Effector memory CD8-positive, alpha-beta T cell (primary cell): ENCODE results near the gene SIRPD.
"Not testable (repeated sequence)": the region's sequence is repeated elsewhere in the genome, so short reads cannot be mapped to it uniquely, and the experiment has no call there.

Source experiments
- ATAC-seq: fragments of 150-1000 bp; cut with Tn5 transposase; replicated peaks from 2 replicates; pipeline ENCODE4 v1.10.0; 2021; ENCODE audit warnings: mild to moderate bottlenecking, moderate library complexity
- DNase-seq, 3 experiments: peaks; one replicate each; pipeline ENCODE4 v3.0.0; 2021
- H3K27ac Mint-ChIP-seq, 2 donors: one replicate each; pipeline ENCODE4 v1.8.0; 2022; ENCODE audit warnings: mild to moderate bottlenecking in 2 of 2, mixed read lengths in 2 of 2, moderate library complexity in 2 of 2
- H3K27me3 Mint-ChIP-seq, 2 donors: one replicate each; pipeline ENCODE4 v1.8.0; 2022; ENCODE audit warnings: mixed read lengths in 2 of 2
- H3K36me3 Mint-ChIP-seq: one replicate; pipeline ENCODE4 v1.8.0; 2022; ENCODE audit warnings: mild to moderate bottlenecking, moderate library complexity, mixed read lengths; ENCODE audit not compliant: insufficient read depth
- H3K4me1 Mint-ChIP-seq, 2 donors: one replicate each; pipeline ENCODE4 v1.8.0; 2022; ENCODE audit warnings: low read depth in 2 of 2, mixed read lengths in 2 of 2
- H3K4me3 Mint-ChIP-seq, 2 donors: one replicate each; pipeline ENCODE4 v1.8.0; 2022; ENCODE audit warnings: mild to moderate bottlenecking in 2 of 2, mixed read lengths in 2 of 2, moderate library complexity in 2 of 2
- H3K9me3 Mint-ChIP-seq, 2 donors: one replicate each; pipeline ENCODE4 v1.8.0; 2022; ENCODE audit warnings: mixed read lengths in 2 of 2

The SIRPD gene

DNA sequence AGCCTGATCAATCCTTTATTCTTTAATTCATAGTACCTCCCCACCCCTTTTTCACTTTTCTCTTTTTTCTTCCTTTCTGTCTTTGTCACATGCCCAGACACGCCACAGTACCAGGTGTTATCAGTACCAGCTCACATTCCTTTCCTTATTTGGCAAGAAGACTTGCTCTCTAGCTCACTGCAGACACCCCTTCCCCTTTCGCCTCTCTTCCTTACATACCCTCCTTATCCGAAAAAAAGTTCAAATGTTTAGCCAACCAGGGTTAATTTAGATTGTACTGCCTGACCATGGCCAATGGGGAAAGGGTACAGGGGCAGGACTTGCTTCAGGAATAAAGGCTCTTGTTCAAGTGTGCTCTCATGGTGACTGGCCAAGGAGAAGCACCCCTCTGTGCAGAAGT is 57.0 kb downstream of the SIRPD start:
- Mint-ChIP-seq H3K36me3 (no peaks in the 10 kb centered on the region), H3K4me1 (peaks cover 2 to 6% of the 10 kb centered on the region in 2 donors), H3K27me3 (peaks cover 72 to 87% of the 10 kb centered on the region in 2 donors), H3K9me3 (no peaks in the 10 kb centered on the region), H3K27ac (no peak overlapping the region), H3K4me3 (no peak overlapping the region)
- DNase-seq: no peak
- no peak for ATAC-seq

DNA sequence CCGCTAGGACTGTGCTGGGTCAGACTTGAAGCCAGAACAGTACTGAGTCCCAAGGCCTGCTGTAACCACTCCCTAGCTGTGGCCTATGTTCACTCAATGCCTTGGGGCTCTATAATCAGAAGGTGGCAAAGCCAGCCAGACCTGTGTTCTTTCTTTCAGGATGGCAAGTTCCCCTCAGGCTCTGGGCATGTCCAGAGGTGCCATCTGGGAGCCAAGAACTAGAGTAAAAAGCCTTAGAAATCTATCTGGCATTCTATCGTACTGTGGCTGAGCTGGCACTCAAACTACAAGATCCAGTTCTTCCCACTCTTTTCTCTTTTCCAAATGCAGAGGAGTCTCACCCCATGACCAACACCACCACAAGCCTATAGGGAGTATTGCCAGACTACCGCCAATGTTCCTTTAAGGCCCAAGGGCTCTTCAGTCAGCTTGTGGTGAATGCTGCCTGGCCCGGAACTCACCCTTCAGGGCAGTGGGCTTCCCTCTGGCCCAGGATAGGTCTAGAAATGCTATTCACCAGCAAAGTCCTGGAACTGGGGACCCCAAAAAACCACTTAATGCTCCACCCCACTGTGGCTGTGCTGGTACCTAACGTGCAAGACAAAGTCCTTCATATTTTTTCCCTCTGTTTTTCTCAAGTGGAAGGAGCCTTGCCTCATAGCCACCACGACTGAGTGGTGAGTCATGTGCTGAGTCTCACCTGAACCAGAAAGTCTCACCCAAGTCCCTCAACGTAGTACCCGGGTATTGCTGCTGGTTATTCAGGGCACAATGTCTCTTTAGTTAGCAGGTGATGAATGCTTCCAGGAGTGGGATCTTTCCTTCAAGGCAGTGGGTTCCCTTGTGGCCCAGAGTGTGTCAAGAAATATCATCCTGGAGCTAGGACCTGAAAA is 57.7 kb downstream of the SIRPD start:
- no peaks in the 10 kb centered on the region for H3K9me3 Mint-ChIP-seq
- ATAC-seq (no peak), DNase-seq (no peak)
- no peaks in the 10 kb centered on the region for H3K36me3 Mint-ChIP-seq
- no peak overlapping the region for H3K27ac Mint-ChIP-seq
- no peak overlapping the region for H3K4me3 Mint-ChIP-seq
- H3K27me3 Mint-ChIP-seq: peaks cover 79 to 80% of the 10 kb centered on the region in 2 donors
- H3K4me1 Mint-ChIP-seq: peaks cover 3 to 6% of the 10 kb centered on the region in 2 donors

DNA sequence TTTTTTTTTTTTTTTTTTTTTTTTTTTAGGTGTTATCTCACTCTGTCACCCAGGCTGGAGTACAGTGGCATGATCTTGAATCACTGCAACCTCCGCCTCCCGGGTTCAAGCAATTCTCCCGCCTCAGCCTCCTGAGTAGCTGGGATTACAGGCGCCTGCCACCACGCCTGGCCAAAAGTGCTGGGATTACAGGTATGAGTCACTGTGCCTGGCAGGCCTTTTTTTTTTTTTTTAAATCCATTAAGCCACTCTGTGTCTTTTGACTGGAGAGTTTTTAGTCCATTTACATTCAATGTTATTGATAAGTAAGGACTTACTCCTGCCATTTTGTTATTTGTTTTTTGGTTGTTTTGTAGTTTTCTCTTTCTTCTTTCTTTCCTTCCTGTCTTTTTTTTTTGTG is 60.1 kb downstream of the SIRPD start:
- H3K36me3 Mint-ChIP-seq, DNase-seq, H3K4me1 Mint-ChIP-seq, H3K9me3 Mint-ChIP-seq, H3K27ac Mint-ChIP-seq, H3K4me3 Mint-ChIP-seq, ATAC-seq: not testable (repeated sequence)
- H3K27me3 Mint-ChIP-seq: peaks cover 70 to 77% of the 10 kb centered on the region in 2 donors

DNA sequence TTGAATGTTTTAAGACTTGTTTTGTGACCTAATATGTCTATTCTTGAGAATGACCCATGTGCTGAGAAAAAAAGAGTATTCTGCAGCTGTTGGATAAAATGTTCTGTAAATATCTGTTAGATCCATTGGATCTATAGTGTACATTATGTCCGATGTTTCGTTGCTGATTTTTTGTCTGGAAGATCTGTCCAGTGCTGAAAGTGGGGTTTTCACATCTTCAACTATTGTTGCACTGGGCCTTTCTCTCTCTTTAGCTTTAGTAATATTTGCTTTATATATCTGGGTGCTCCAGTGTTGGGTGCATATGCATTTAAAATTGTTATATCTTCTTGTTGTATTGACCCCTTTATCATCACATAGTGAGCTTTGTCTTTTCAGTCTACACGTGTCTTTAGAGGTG is 60.6 kb downstream of the SIRPD start:
- no peak overlapping the region for H3K27ac Mint-ChIP-seq
- H3K4me1 Mint-ChIP-seq: peaks cover 0 to 2% of the 10 kb centered on the region in 2 donors
- H3K4me3 Mint-ChIP-seq: no peak overlapping the region
- DNase-seq: no peak
- H3K27me3 Mint-ChIP-seq: peaks cover 69 to 73% of the 10 kb centered on the region in 2 donors
- no peaks in the 10 kb centered on the region for H3K36me3 Mint-ChIP-seq
- ATAC-seq: no peak
- no peaks in the 10 kb centered on the region for H3K9me3 Mint-ChIP-seq

DNA sequence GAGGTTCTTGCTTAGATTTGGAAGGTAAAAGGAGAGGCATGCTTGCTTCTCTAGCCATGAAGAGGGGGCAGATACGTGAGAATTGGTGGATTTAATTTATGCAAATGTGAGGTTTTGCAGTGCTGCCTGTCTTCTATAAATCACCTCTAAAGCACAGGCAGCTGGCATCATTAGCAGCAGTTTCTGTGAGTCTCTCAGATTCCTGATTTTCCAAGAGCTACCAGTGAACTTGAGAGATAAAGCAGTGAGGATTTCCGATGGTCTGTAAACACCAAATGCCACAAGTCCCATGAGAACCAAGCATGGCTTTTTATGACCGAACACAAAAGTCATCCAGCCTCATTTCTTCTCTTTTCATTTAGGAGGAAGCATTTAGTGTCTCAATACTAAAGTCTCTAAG is 63.1 kb downstream of the SIRPD start:
- peaks cover 0 to 2% of the 10 kb centered on the region in 2 donors for H3K4me1 Mint-ChIP-seq
- H3K27ac Mint-ChIP-seq: no peak overlapping the region
- ATAC-seq (no peak), DNase-seq (no peak)
- H3K27me3 Mint-ChIP-seq: peaks cover 72% of the 10 kb centered on the region in 2 donors
- H3K9me3 Mint-ChIP-seq: no peaks in the 10 kb centered on the region
- no peak overlapping the region for H3K4me3 Mint-ChIP-seq
- H3K36me3 Mint-ChIP-seq: no peaks in the 10 kb centered on the region

DNA sequence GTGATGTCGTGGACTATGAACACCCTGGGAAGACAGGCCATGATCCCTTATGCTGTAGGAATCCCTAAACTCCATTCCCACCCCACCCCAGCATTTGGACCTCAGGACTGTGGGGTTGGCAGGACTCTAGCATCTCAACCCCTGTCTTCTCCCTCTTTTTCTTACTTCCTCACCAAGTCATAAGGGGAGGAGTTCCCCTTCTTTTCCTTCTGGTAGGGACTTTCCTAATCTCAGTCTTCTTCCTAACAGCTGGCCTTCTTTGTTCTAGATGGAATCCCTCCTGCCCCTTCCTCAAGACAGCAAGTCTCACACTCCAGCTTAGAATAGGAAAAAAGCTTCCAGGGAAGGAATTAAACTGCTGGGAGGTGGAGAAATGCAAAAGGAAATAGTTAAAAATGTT is 64.0 kb downstream of the SIRPD start:
- Mint-ChIP-seq H3K27me3 (peaks cover 72 to 75% of the 10 kb centered on the region in 2 donors), H3K27ac (no peak overlapping the region), H3K9me3 (no peaks in the 10 kb centered on the region), H3K36me3 (no peaks in the 10 kb centered on the region), H3K4me3 (no peak overlapping the region), H3K4me1 (peaks cover 0 to 2% of the 10 kb centered on the region in 2 donors)
- no peak for ATAC-seq
- DNase-seq: no peak

DNA sequence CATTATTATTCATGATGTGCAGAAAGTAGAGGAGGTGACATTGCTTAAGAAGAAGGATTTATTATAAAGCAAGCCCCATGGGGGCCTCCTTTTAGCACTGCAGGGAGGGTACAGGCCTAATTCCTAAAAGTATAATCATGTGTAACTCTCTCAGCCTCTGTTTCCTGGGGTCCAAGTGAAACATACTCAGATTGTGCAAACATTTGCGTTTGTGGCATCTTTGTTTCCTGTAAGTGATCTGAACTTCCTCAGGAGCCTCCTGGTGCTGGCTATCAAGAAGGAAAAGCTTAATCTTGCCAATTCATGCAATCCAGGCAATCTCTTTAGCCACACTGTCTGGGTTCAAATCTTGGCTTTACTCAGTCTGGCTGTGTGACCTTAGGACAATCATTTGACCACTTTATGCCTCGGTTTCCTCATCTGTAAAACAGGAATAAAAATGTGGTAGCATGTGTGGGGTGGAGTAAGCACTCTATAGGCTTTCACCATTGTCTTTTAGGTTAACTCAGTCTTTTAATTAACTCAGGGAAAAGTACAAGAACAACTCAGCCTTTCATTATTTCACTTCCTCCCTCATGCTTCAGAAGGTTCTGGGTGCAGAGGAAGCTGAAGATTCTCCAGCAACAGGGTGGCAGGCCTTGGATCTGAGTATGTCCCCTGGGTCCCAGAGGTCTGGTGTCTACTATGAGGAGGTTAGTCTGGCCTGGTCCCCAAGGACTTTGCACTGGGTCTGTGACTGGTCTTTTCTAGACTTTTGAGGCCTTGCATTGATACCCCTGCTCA is 65.5 kb downstream of the SIRPD start:
- Mint-ChIP-seq H3K27ac (no peak overlapping the region), H3K4me1 (peaks cover 0 to 2% of the 10 kb centered on the region in 2 donors), H3K36me3 (no peaks in the 10 kb centered on the region), H3K27me3 (peaks cover 66 to 71% of the 10 kb centered on the region in 2 donors), H3K9me3 (no peaks in the 10 kb centered on the region), H3K4me3 (no peak overlapping the region)
- DNase-seq (no peak), ATAC-seq (no peak)

DNA sequence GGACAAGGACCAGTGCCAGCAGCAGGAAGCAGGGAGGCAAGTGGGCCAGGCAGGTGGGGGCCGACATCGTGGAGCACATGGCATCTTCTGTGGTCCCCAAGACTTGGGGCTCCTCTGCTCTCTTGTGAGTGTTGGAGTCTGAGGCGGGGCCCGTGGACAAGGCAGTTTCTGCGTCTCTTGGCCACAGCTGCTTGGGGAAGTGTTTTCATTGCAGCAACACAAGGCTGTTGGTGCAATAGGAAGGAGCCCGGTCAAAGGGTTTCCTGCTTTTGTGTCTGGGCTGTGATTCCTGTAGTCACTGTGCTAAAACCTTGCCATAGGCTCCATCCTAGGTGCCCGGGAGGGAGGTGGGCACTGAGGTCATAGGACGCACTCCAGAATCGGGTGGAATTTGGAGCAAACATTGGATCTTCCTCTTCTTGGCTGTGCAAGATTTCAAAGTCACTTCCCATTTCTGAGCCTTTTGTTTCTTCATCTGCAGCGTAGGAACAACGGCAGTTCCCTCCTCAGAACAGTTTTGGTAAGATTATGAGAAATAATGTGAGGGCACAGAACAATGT is 66.1 kb downstream of the SIRPD start, which contains the start of gene SIRPB2:
Gene SIRPB2 (minus strand): TSS at position 140 of the 560 bp plus-strand sequence. CDS start 61 bp downstream, at position 79.
- H3K36me3 Mint-ChIP-seq: no peaks in the 10 kb centered on the region
- peak within 1 kb of the TSS in 1 of 2 donors; percentile 17 for H3K4me3 Mint-ChIP-seq
- no peak for DNase-seq
- peaks cover 66 to 70% of the 10 kb centered on the region in 2 donors for H3K27me3 Mint-ChIP-seq
- peaks cover 0 to 2% of the 10 kb centered on the region in 2 donors for H3K4me1 Mint-ChIP-seq
- no peak within 1 kb of the TSS for H3K27ac Mint-ChIP-seq
- H3K9me3 Mint-ChIP-seq: no peaks in the 10 kb centered on the region
- ATAC-seq: no peak

DNA sequence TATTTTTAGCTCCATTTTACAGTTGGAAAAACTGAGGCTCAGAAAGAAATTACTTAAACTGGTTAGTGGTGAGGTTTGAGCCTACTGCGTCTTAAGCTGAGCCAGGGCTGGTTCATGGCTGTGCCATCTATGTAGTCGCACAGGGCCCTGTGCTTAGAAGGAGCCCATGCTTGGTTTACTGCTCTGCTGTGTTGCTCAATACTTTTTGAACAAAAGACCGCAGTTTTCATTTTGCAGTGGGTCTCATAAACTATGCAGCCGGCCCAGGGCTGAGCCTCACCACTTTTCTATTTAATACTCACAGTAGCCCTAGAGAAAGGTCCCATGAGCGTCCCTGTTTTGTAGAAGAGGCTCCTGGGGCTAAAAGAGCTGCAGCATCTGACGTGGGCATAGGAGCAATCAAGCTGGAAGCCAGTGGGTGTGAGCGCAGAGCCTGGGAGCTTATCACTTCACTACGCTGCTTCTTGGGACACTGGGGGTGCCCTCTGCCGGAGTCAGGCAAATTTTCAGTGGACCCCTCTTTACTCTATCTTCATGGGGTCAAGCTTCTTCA is 66.8 kb downstream of the SIRPD start:
- DNase-seq (no peak), ATAC-seq (no peak)
- Mint-ChIP-seq H3K27me3 (peaks cover 64 to 67% of the 10 kb centered on the region in 2 donors), H3K9me3 (no peaks in the 10 kb centered on the region), H3K4me3 (no peak overlapping the region), H3K27ac (no peak overlapping the region), H3K36me3 (no peaks in the 10 kb centered on the region), H3K4me1 (peaks cover 0 to 2% of the 10 kb centered on the region in 2 donors)

DNA sequence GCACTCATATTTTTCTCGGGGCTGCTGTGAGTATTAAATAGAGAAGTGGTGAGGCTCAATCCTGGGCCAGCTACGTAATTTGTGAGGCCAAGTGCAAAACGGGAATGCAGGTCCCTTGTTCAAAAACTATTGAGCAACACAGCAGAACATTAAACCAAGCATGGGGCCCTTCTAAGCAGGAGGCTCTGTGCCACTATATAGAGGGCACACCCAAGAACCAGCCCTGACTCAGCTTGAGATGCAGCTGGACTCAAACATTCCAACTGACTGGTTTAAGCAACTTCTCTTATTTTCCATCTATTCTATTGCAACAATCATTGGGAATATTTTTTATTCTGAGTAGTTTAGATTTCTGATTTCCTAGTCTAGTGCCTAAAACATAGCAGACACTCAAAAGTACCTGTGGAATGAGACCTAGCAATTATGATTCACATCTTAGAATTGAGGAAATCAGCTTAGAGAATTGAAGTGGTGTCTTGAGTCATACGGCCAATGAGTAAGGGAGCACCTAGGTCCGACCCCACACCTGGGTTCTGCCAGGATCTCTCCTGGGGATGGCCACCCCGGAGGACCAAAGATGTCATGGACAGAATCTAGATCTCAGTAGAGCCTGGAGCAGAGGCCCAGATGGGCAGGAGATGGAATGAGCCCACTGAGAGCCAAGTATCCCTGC is 67.6 kb downstream of the SIRPD start:
- Mint-ChIP-seq H3K4me1 (no peaks in the 10 kb centered on the region), H3K36me3 (no peaks in the 10 kb centered on the region), H3K9me3 (no peaks in the 10 kb centered on the region), H3K4me3 (peak overlapping the region in 1 of 2 donors; percentile 17), H3K27me3 (peaks cover 58 to 71% of the 10 kb centered on the region in 2 donors), H3K27ac (no peak overlapping the region)
- DNase-seq: no peak
- no peak for ATAC-seq

DNA sequence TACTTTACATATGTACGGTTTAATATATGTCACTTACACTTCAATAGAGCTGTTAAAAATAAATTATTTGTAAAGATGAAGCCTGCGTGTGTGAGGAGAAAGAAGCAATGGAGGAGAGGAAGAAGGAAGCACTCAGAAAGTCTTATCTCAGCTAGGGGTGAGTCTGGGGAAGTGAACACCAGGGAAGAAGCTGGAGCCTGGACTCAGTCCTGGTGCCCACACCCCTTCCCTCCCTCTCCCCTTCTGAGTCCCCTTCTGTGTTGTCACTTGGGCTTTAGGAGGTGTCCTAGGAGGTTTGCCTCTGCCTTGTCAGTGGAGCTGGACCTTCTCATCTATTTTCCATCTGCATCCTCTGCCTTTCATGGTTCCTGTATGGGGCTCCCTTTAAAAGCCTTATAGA is 68.2 kb downstream of the SIRPD start:
- no peak for ATAC-seq
- H3K27ac Mint-ChIP-seq: no peak overlapping the region
- peaks cover 59 to 77% of the 10 kb centered on the region in 2 donors for H3K27me3 Mint-ChIP-seq
- H3K36me3 Mint-ChIP-seq: no peaks in the 10 kb centered on the region
- no peaks in the 10 kb centered on the region for H3K9me3 Mint-ChIP-seq
- no peaks in the 10 kb centered on the region for H3K4me1 Mint-ChIP-seq
- no peak for DNase-seq
- H3K4me3 Mint-ChIP-seq: no peak overlapping the region

DNA sequence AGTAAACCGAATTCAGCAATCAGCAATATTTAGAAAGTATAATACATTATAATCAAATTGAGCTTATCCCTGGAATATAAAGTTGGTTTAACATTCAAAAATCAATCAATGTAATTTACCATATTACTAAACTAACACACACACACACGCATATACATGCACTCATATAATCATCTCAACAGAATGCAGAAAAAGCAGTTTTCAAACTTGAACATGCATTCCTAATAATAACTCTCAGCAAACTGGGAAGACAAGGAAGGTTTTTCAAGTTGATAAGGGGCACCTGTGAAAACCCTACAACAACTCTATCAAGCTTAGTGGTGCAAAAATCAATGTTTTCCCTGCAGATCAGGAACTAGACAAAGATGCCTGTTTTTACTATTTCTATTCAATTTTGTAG is 70.9 kb downstream of the SIRPD start:
- Mint-ChIP-seq H3K36me3 (no peaks in the 10 kb centered on the region), H3K27ac (no peak overlapping the region), H3K9me3 (no peaks in the 10 kb centered on the region), H3K4me1 (no peaks in the 10 kb centered on the region), H3K27me3 (peaks cover 71 to 89% of the 10 kb centered on the region in 2 donors), H3K4me3 (no peak overlapping the region)
- no peak for ATAC-seq
- DNase-seq: no peak
